Neutrophil (primary cell): Measurements from ENCODE around the gene BTRC.

Source experiments
- H3K27ac ChIP-seq: fragments of 200-600 bp; sonication (generic); 2 replicates; pipeline ENCODE4 v1.5.1; 2016; ENCODE audit warnings: mild to moderate bottlenecking, moderate library complexity
- H3K27me3 ChIP-seq: fragments of 200-600 bp; sonication (generic); 2 replicates; pipeline ENCODE4 v1.6.0; 2016; ENCODE audit warnings: mild to moderate bottlenecking
- H3K36me3 ChIP-seq: fragments of 200-600 bp; sonication (generic); 2 replicates; pipeline ENCODE4 v1.5.1; 2017
- H3K4me1 ChIP-seq, 2 experiments: fragments of 200-600 bp in 1 of 2; sonication (generic) in 1 of 2; 1 replicate in 1 of 2; 2 replicates in 1 of 2; pipeline versions ENCODE4 v1.5.1 to v1.6.1; 2013 to 2016; ENCODE audit warnings: low read depth in 1 of 2, low read length in 1 of 2, mild to moderate bottlenecking in 1 of 2, moderate library complexity in 1 of 2; ENCODE audit not compliant: control insufficient read depth in 1 of 2, insufficient read depth in 1 of 2
- H3K4me3 ChIP-seq, 2 experiments: fragments of 200-600 bp in 1 of 2; sonication (generic) in 1 of 2; 1 replicate in 1 of 2; 2 replicates in 1 of 2; pipeline ENCODE4 v1.5.1; 2013 to 2016; ENCODE audit warnings: low read depth in 1 of 2, low read length in 1 of 2, mild to moderate bottlenecking in 1 of 2, moderate library complexity in 1 of 2
- H3K9me3 ChIP-seq: fragments of 200-600 bp; sonication (generic); 2 replicates; pipeline ENCODE4 v1.5.1; 2016
- TF ChIP-seq, protein P1 (sequence below): fragments of 200-600 bp; sonication (generic); IDR thresholded peaks from 2 replicates; pipeline ENCODE4 v1.5.1; 2016; ENCODE audit warnings: antibody characterized with exemption

Gene BTRC

DNA sequence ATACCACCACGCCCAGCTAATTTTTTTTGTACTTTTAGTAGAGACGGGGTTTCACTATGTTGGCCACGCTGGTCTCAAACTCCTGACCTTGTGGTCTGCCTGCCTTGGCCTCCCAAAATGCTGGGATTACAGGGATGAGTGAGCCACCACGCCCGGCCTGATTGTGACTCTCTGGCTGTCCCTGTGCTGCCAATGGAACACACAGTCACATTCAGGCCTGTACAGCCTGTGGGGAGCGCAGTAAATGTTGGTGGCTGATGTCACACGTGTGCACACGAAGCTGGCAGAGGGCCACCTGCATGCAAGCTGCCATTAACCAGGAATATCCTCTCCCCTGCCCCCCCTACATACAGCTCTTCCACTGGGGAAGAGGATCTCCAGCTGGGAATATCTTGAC lies 212.0 kb downstream of the BTRC start:
- peaks cover 10 to 15% of the 10 kb centered on the region in 2 experiments for H3K4me1 ChIP-seq
- no peaks in the 10 kb centered on the region for H3K36me3 ChIP-seq
- no peak overlapping the region for H3K4me3 ChIP-seq
- H3K9me3 ChIP-seq, result no peaks in the 10 kb centered on the region
- TF ChIP-seq, protein P1, sequence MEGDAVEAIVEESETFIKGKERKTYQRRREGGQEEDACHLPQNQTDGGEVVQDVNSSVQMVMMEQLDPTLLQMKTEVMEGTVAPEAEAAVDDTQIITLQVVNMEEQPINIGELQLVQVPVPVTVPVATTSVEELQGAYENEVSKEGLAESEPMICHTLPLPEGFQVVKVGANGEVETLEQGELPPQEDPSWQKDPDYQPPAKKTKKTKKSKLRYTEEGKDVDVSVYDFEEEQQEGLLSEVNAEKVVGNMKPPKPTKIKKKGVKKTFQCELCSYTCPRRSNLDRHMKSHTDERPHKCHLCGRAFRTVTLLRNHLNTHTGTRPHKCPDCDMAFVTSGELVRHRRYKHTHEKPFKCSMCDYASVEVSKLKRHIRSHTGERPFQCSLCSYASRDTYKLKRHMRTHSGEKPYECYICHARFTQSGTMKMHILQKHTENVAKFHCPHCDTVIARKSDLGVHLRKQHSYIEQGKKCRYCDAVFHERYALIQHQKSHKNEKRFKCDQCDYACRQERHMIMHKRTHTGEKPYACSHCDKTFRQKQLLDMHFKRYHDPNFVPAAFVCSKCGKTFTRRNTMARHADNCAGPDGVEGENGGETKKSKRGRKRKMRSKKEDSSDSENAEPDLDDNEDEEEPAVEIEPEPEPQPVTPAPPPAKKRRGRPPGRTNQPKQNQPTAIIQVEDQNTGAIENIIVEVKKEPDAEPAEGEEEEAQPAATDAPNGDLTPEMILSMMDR, result no peak
- H3K27ac ChIP-seq, result no peak overlapping the region
- H3K27me3 ChIP-seq, result peaks cover 79% of the 10 kb centered on the region

DNA sequence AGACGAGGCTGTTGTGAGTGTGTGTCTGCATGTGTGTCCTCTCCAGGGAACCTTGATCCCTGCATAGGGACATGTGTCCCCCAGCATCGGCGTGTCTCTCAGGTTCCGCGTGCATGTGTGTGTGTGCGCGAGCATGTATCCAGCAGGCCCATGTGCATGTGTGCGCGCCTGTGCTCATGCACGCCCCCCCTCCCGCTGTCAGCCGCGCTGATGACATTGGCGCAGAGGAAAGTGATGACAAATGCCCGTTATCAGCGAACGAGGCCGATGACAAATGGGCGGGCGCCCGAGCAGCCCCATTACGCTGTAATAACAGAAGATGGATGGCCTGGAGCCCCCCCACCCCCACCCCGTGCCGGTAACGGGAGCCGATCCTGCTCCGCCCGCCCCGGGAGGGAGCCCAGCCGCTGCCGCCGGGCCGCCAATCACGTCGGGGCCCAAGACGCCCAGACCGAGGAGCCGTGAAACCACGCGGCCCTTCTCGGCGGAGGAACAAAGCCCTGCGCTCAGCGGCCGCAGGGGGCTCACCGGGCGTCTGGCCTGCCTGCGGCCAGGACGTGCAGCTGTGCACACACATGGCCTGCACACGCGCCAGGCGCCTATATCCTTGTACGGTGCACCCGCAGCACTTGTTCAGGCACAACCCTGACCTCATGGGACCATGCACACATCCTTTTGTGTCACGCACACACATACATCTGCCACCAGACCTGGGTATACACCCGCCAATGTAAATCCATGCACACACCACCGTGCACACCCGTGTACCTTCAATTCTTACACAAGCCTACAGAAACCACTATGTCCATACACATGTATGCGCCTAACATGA lies 212.6 kb downstream of the BTRC start:
- TF ChIP-seq, protein P1, result no peak
- Histone ChIP-seq H3K4me1 (peaks cover 10 to 16% of the 10 kb centered on the region in 2 experiments), H3K9me3 (no peaks in the 10 kb centered on the region), H3K27ac (no peak overlapping the region), H3K36me3 (no peaks in the 10 kb centered on the region), H3K27me3 (peaks cover 83% of the 10 kb centered on the region), H3K4me3 (no peak overlapping the region)

DNA sequence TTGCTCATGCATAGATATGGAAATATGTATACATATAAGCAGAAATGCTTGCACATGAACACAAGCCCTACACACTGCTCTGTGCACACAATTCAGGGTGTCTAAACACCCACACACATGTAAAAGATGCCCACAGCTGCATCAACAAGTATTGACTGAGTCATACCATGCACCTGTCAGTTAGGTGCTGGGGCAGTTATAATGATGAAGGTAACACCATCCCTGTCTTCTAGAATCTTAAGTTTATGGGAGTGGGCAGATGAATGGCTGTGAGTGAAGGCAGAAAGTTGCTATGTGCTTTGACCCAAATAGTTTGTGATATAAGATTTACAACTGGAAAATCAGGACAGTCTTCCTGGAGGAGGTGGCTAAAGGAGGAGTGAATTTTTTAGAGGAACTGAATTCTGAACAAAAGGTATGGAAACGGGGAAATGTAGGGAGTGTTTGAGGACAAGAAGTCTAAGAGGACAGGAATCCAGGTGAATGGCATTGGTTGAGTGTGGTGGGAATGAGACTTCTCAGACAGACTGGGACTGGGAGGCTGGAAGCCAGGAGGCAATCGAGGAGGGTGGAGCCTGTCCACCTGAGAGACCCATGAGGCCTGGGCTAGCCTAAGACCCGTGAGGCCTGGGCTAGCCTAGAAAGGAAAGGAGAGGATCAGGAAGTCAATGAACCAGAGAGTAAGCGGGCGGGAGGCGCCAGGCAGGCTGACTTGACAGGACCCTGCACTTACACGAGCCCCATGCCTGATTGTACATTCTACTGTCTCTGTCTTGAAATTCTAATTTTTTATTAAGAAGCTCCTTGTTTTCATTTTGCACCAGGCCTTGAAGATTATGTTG lies 213.4 kb downstream of the BTRC start:
- H3K27ac ChIP-seq, result no peak overlapping the region
- H3K4me1 ChIP-seq, result peaks cover 10 to 16% of the 10 kb centered on the region in 2 experiments
- peaks cover 83% of the 10 kb centered on the region for H3K27me3 ChIP-seq
- H3K9me3 ChIP-seq, result no peaks in the 10 kb centered on the region
- H3K36me3 ChIP-seq, result no peaks in the 10 kb centered on the region
- no peak overlapping the region for H3K4me3 ChIP-seq
- TF ChIP-seq, protein P1, result no peak

DNA sequence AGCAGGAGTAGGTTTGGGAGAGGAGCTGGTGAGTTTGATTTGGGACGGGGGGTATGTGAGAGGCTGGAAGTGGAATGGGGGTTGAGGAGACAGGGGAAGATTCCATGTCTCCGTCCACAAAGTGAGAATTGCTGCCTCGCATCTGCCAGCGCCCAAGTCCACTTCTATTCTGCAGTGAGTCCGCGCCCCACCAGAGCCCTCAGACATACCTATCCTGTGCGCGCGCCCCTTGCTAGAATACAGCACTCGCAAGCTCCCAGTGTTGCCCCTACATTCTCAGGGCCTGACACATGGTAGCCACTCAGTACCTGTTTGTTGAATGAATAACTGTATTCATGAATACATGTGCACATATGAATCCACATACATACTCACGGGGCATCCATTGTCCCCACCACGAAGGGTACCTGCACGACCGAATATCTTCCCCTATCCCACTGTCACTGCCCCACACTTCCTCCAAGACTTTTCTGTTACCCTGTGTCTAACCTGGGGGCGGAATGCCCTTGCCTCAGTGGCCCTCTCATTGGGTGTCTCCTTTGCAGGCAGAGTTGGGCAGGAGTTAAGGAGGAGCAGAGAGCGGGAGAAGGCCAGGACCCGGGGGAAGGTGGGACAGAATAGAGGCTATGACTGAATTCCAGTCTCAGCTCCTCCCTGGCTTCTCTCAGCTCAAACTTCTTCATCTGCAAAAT lies 214.2 kb downstream of the BTRC start:
- TF ChIP-seq, protein P1, result no peak
- peaks cover 10 to 16% of the 10 kb centered on the region in 2 experiments for H3K4me1 ChIP-seq
- H3K27me3 ChIP-seq, result peaks cover 78% of the 10 kb centered on the region
- no peaks in the 10 kb centered on the region for H3K9me3 ChIP-seq
- no peak overlapping the region for H3K27ac ChIP-seq
- no peaks in the 10 kb centered on the region for H3K36me3 ChIP-seq
- no peak overlapping the region for H3K4me3 ChIP-seq

DNA sequence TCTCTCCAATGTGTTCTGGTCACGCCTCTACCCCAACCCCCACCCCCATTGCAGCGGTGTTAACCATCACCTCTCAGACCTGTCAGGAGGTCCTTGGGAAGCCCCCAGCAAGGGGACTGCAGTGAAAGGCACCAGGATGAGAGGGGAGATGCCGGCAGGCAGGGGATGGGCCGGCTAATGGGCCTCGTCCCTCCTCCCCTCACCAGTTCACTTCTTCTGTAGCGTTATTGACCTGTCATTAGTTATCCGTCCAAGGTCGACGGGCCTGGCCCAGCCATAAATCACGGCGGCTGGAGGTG lies 215.3 kb downstream of the BTRC start:
- Histone ChIP-seq H3K27me3 (peaks cover 68% of the 10 kb centered on the region), H3K4me1 (peaks cover 10 to 16% of the 10 kb centered on the region in 2 experiments), H3K27ac (no peak overlapping the region), H3K36me3 (no peaks in the 10 kb centered on the region), H3K4me3 (no peak overlapping the region), H3K9me3 (no peaks in the 10 kb centered on the region)
- TF ChIP-seq, protein P1, result no peak
